ENCODE data around the gene JADE1.

Gene JADE1

GRCh38 chr4:128809477-128810330 is at the start of gene JADE1:
Gene JADE1, plus strand, starts transcription at chr4:128809700. Its CDS starts 22,059 bp downstream, at chr4:128831759.
- peak; percentile 85 to 88 for DNase-seq

GRCh38 chr4:128766781-128767180 is 42.7 kb upstream of the JADE1 start:
- DNase-seq: no peak

- no peak for DNase-seq
Measured at GRCh38 chr4:128768373-128768996, 41.0 kb upstream of the JADE1 start.

GRCh38 chr4:128769011-128769410 is 40.5 kb upstream of the JADE1 start:
- DNase-seq: no peak

- no peak for DNase-seq
Measured at GRCh38 chr4:128770807-128771206, 38.7 kb upstream of the JADE1 start.

- no peak for DNase-seq
Measured at GRCh38 chr4:128775477-128775876, 34.0 kb upstream of the JADE1 start.

GRCh38 chr4:128775916-128776315 is 33.6 kb upstream of the JADE1 start:
- DNase-seq: no peak

GRCh38 chr4:128776794-128777216 is 32.7 kb upstream of the JADE1 start:
- DNase-seq: no peak

GRCh38 chr4:128780688-128781087 is 28.8 kb upstream of the JADE1 start:
- no peak for DNase-seq

GRCh38 chr4:128782076-128782715 is 27.3 kb upstream of the JADE1 start:
- DNase-seq: no peak

GRCh38 chr4:128782875-128783614 is 26.5 kb upstream of the JADE1 start:
- no peak for DNase-seq

GRCh38 chr4:128787509-128788311 is 21.8 kb upstream of the JADE1 start:
- DNase-seq: no peak

GRCh38 chr4:128793859-128794672 is 15.4 kb upstream of the JADE1 start:
- no peak for DNase-seq

- DNase-seq: no peak
Measured at GRCh38 chr4:128796934-128797333, 12.6 kb upstream of the JADE1 start.

- no peak for DNase-seq
Measured at GRCh38 chr4:128800284-128800683, 9.2 kb upstream of the JADE1 start.

GRCh38 chr4:128800701-128801284 is 8.7 kb upstream of the JADE1 start:
- no peak for DNase-seq

GRCh38 chr4:128802680-128803628 is 6.5 kb upstream of the JADE1 start:
- DNase-seq: no peak

- DNase-seq: no peak
Measured at GRCh38 chr4:128803783-128804182, 5.7 kb upstream of the JADE1 start.

- DNase-seq: peak; percentile 23 to 26
Measured at GRCh38 chr4:128810331-128810870, 901 bp downstream of the JADE1 start.
